GM23338 (cell line): ENCODE results near the gene NKD1.

ENCODE experiments used
- CREB1 ChIP-seq: fragments of 250-450 bp; sonication (Bioruptor Pico); IDR thresholded peaks from 2 replicates; pipeline ENCODE4 v1.5.0; 2020; ENCODE audit warnings: low read depth, mild to moderate bottlenecking, moderate library complexity
- EZH2 ChIP-seq: fragments of 200-600 bp; sonication (generic); IDR thresholded peaks from one replicate; pipeline ENCODE4 v1.8.0; 2017; ENCODE audit warnings: antibody characterized with exemption, mild to moderate bottlenecking, low read depth; ENCODE audit not compliant: unreplicated experiment
- EZH2phosphoT487 ChIP-seq: fragments of 200-600 bp; sonication (generic); IDR thresholded peaks from one replicate; pipeline ENCODE4 v1.8.1; 2018; ENCODE audit warnings: antibody characterized with exemption; ENCODE audit not compliant: unreplicated experiment
- JUNB ChIP-seq: IDR thresholded peaks from one replicate; pipeline ENCODE4 v1.6.1; 2016; ENCODE audit warnings: antibody characterized with exemption; ENCODE audit not compliant: unreplicated experiment
- NANOG ChIP-seq: IDR thresholded peaks from 2 replicates; pipeline ENCODE4 v1.6.1; 2016; ENCODE audit warnings: antibody characterized with exemption, borderline replicate concordance
- POLR2AphosphoS5 ChIP-seq: IDR thresholded peaks from 2 replicates; pipeline ENCODE4 v1.6.1; 2016; ENCODE audit warnings: antibody characterized with exemption, low read depth
- STAT1 ChIP-seq: IDR thresholded peaks from one replicate; pipeline ENCODE4 v1.6.1; 2016; ENCODE audit warnings: antibody characterized with exemption; ENCODE audit not compliant: unreplicated experiment
- ZNF114 ChIP-seq: fragments of 250-450 bp; sonication (Bioruptor Pico); IDR thresholded peaks from 2 replicates; pipeline ENCODE4 v1.5.0; 2020; ENCODE audit warnings: mild to moderate bottlenecking, moderate library complexity
- ZNF331 ChIP-seq: fragments of 250-450 bp; sonication (Bioruptor Pico); IDR thresholded peaks from 2 replicates; pipeline ENCODE4 v1.5.0; 2020; ENCODE audit warnings: low read depth, mild to moderate bottlenecking, moderate library complexity
- TF ChIP-seq, protein P1 (sequence below), 2 experiments: fragments of 200-600 bp in 1 of 2; sonication (generic) in 1 of 2; conservative IDR thresholded peaks; 2 replicates each; pipeline versions ENCODE4 v1.5.1 to v1.6.1; 2016 to 2017; ENCODE audit warnings: antibody characterized with exemption in 2 of 2, low read depth in 2 of 2, mild to moderate bottlenecking in 2 of 2, moderate library complexity in 1 of 2
- TF ChIP-seq, protein P2 (sequence below): IDR thresholded peaks from one replicate; pipeline ENCODE4 v1.6.1; 2018; ENCODE audit warnings: antibody characterized with exemption; ENCODE audit not compliant: unreplicated experiment
- TF ChIP-seq, protein P3 (sequence below): IDR thresholded peaks from 2 replicates; pipeline ENCODE4 v1.6.1; 2016; ENCODE audit warnings: antibody characterized with exemption
- TF ChIP-seq, protein P4 (sequence below): fragments of 250-450 bp; sonication (Bioruptor Pico); IDR thresholded peaks from 2 replicates; pipeline ENCODE4 v1.5.0; 2020; ENCODE audit warnings: mild to moderate bottlenecking, moderate library complexity

DNA sequence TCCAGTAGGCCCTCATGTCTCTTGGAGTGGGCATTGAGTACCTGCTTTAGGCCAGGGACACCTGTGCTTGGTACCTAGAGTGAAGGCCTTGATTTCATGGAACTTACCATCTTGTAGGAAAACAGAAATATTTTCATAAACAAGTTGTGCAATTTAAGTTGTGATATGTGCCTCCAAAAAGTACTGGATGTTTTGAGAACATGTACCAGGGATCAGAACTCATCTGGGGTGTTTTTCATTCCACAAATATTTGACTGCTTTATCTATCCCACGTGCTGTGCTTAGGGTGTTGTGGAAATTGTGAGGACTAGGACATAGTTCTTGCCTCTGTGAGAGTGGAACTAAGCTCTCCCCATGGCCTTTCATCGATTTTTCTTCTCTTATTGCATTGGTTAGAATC, 8.8 kb downstream of the NKD1 start:
- TF ChIP-seq, protein P1, sequence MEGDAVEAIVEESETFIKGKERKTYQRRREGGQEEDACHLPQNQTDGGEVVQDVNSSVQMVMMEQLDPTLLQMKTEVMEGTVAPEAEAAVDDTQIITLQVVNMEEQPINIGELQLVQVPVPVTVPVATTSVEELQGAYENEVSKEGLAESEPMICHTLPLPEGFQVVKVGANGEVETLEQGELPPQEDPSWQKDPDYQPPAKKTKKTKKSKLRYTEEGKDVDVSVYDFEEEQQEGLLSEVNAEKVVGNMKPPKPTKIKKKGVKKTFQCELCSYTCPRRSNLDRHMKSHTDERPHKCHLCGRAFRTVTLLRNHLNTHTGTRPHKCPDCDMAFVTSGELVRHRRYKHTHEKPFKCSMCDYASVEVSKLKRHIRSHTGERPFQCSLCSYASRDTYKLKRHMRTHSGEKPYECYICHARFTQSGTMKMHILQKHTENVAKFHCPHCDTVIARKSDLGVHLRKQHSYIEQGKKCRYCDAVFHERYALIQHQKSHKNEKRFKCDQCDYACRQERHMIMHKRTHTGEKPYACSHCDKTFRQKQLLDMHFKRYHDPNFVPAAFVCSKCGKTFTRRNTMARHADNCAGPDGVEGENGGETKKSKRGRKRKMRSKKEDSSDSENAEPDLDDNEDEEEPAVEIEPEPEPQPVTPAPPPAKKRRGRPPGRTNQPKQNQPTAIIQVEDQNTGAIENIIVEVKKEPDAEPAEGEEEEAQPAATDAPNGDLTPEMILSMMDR (conservative IDR thresholded peaks at IDR 0.05; ENCODE audit: low read depth in 2 of 2), result no peak
- TF ChIP-seq POLR2AphosphoS5, result no peak
- TF ChIP-seq, protein P2, sequence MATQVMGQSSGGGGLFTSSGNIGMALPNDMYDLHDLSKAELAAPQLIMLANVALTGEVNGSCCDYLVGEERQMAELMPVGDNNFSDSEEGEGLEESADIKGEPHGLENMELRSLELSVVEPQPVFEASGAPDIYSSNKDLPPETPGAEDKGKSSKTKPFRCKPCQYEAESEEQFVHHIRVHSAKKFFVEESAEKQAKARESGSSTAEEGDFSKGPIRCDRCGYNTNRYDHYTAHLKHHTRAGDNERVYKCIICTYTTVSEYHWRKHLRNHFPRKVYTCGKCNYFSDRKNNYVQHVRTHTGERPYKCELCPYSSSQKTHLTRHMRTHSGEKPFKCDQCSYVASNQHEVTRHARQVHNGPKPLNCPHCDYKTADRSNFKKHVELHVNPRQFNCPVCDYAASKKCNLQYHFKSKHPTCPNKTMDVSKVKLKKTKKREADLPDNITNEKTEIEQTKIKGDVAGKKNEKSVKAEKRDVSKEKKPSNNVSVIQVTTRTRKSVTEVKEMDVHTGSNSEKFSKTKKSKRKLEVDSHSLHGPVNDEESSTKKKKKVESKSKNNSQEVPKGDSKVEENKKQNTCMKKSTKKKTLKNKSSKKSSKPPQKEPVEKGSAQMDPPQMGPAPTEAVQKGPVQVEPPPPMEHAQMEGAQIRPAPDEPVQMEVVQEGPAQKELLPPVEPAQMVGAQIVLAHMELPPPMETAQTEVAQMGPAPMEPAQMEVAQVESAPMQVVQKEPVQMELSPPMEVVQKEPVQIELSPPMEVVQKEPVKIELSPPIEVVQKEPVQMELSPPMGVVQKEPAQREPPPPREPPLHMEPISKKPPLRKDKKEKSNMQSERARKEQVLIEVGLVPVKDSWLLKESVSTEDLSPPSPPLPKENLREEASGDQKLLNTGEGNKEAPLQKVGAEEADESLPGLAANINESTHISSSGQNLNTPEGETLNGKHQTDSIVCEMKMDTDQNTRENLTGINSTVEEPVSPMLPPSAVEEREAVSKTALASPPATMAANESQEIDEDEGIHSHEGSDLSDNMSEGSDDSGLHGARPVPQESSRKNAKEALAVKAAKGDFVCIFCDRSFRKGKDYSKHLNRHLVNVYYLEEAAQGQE, result no peak
- no peak for TF ChIP-seq EZH2
- TF ChIP-seq EZH2phosphoT487, result no peak
- no peak for TF ChIP-seq CREB1
- TF ChIP-seq NANOG, result no peak
- no peak for TF ChIP-seq STAT1
- no peak for TF ChIP-seq JUNB
- TF ChIP-seq, protein P3, sequence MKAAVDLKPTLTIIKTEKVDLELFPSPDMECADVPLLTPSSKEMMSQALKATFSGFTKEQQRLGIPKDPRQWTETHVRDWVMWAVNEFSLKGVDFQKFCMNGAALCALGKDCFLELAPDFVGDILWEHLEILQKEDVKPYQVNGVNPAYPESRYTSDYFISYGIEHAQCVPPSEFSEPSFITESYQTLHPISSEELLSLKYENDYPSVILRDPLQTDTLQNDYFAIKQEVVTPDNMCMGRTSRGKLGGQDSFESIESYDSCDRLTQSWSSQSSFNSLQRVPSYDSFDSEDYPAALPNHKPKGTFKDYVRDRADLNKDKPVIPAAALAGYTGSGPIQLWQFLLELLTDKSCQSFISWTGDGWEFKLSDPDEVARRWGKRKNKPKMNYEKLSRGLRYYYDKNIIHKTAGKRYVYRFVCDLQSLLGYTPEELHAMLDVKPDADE, result no peak
- TF ChIP-seq ZNF114 (CRISPR knock-in tag), result no peak
- TF ChIP-seq, protein P4, sequence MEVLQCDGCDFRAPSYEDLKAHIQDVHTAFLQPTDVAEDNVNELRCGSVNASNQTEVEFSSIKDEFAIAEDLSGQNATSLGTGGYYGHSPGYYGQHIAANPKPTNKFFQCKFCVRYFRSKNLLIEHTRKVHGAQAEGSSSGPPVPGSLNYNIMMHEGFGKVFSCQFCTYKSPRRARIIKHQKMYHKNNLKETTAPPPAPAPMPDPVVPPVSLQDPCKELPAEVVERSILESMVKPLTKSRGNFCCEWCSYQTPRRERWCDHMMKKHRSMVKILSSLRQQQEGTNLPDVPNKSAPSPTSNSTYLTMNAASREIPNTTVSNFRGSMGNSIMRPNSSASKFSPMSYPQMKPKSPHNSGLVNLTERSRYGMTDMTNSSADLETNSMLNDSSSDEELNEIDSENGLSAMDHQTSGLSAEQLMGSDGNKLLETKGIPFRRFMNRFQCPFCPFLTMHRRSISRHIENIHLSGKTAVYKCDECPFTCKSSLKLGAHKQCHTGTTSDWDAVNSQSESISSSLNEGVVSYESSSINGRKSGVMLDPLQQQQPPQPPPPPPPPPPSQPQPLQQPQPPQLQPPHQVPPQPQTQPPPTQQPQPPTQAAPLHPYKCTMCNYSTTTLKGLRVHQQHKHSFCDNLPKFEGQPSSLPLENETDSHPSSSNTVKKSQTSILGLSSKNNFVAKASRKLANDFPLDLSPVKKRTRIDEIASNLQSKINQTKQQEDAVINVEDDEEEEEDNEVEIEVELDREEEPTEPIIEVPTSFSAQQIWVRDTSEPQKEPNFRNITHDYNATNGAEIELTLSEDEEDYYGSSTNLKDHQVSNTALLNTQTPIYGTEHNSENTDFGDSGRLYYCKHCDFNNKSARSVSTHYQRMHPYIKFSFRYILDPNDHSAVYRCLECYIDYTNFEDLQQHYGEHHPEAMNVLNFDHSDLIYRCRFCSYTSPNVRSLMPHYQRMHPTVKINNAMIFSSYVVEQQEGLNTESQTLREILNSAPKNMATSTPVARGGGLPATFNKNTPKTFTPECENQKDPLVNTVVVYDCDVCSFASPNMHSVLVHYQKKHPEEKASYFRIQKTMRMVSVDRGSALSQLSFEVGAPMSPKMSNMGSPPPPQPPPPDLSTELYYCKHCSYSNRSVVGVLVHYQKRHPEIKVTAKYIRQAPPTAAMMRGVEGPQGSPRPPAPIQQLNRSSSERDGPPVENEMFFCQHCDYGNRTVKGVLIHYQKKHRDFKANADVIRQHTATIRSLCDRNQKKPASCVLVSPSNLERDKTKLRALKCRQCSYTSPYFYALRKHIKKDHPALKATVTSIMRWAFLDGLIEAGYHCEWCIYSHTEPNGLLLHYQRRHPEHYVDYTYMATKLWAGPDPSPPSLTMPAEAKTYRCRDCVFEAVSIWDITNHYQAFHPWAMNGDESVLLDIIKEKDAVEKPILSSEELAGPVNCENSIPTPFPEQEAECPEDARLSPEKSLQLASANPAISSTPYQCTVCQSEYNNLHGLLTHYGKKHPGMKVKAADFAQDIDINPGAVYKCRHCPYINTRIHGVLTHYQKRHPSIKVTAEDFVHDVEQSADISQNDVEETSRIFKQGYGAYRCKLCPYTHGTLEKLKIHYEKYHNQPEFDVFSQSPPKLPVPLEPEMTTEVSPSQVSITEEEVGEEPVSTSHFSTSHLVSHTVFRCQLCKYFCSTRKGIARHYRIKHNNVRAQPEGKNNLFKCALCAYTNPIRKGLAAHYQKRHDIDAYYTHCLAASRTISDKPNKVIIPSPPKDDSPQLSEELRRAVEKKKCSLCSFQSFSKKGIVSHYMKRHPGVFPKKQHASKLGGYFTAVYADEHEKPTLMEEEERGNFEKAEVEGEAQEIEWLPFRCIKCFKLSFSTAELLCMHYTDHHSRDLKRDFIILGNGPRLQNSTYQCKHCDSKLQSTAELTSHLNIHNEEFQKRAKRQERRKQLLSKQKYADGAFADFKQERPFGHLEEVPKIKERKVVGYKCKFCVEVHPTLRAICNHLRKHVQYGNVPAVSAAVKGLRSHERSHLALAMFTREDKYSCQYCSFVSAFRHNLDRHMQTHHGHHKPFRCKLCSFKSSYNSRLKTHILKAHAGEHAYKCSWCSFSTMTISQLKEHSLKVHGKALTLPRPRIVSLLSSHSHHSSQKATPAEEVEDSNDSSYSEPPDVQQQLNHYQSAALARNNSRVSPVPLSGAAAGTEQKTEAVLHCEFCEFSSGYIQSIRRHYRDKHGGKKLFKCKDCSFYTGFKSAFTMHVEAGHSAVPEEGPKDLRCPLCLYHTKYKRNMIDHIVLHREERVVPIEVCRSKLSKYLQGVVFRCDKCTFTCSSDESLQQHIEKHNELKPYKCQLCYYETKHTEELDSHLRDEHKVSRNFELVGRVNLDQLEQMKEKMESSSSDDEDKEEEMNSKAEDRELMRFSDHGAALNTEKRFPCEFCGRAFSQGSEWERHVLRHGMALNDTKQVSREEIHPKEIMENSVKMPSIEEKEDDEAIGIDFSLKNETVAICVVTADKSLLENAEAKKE (CRISPR knock-in tag), result no peak
- TF ChIP-seq ZNF331 (CRISPR knock-in tag), result no peak
